Neural cell (in vitro differentiated cells): ENCODE data around the gene ATP11A.

Experiments
- CTCF ChIP-seq: fragments of 450-650 bp; IDR thresholded peaks from 2 replicates; pipeline ENCODE4 v1.5.1; 2014; ENCODE audit warnings: antibody characterized with exemption, mild to moderate bottlenecking, moderate library complexity; ENCODE audit not compliant: poor library complexity, severe bottlenecking
- MXI1 ChIP-seq: fragments of 450-650 bp; conservative IDR thresholded peaks from 2 replicates; pipeline ENCODE4 v1.6.1; 2014; ENCODE audit warnings: antibody characterized with exemption, mild to moderate bottlenecking; ENCODE audit not compliant: poor library complexity, severe bottlenecking
- POLR2AphosphoS5 ChIP-seq: IDR thresholded peaks from 2 replicates; pipeline ENCODE4 v1.6.1; 2012
- REST ChIP-seq: IDR thresholded peaks from 2 replicates; pipeline ENCODE4 v1.6.1; 2012; ENCODE audit warnings: borderline replicate concordance
- TAF1 ChIP-seq: IDR thresholded peaks from 2 replicates; pipeline ENCODE4 v1.6.1; 2012; ENCODE audit warnings: low read depth

GRCh38 chr13:112705286-112705685 lies 15.4 kb downstream of the ATP11A start:
- no peak for TF ChIP-seq TAF1
- TF ChIP-seq REST: no peak
- TF ChIP-seq CTCF: no peak
- TF ChIP-seq POLR2AphosphoS5: no peak
- TF ChIP-seq MXI1: no peak
